Endometrial microvascular endothelial cells (primary cell): ENCODE results near the gene KIF16B. TPM values are rescaled to one million over a fixed set of nuclear protein-coding genes. Genes with fewer than 3 reads are reported as not detected.

ENCODE experiments used
- in situ Hi-C: cut with HindIII; loops from 2 replicates; pipeline ENCODE4 v1.10.0; 2017; ENCODE audit warnings: low sequenced_read_pairs, low pct_unique_long_range_greater_than_20kb; ENCODE audit errors: inconsistent ontology term
- total RNA-seq: library from RNA; depleted of rRNA; stranded (reverse); fragments of >200 nt; gene quantifications from one replicate; pipeline ENCODE4 v1.2.3, GENCODE V29; 2015; ENCODE audit errors: inconsistent ontology term

The KIF16B gene
- total RNA-seq, 1 donor from 2014 or later, result 12.1 TPM

- in situ Hi-C loops, result no loop called here
Observed at GRCh38 chr20:16349523-16350260, 223.6 kb downstream of the KIF16B start.

DNA sequence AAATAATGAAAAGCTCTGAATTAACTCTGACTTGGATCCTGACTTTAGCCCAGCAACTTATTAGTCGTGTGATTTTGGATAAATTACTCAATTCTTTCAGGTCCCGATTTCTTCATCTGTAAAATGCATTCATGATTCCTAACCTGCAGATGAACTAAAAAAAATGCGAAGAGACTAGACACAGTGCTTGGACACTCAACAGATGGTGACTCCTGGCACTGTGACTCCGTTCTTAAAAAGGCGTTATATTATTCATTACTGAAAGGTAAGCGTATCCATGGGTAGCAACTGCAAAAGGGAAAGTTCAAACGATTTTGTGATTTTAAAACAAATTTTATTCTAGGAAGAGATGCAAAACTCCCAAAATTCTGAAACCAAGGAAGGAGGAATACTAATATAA is 226.3 kb downstream of the KIF16B start:
- in situ Hi-C loops, result no loop called here

DNA sequence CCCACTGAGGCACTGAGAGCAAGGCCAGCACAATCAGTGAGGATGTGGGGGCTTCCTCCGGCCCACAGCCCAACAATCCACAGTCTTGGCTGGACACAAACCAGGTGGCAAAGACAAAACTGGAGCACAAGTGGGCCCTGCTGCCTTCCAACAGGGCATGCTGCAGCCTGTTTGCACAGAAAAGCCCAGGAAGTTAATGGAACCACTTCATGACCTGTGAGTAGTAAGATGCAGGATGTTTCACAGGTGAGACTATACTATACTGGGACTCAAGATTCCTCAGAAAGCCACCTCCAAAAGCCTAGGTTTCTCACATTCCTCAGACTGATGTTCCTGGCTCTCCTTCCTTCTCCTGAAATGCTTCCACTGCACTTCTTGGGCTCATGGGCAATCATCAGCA is 235.5 kb downstream of the KIF16B start:
- in situ Hi-C loops, result no loop called here

GRCh38 chr20:16327606-16328005 is 245.6 kb downstream of the KIF16B start:
- in situ Hi-C loops, result no loop called here

- in situ Hi-C loops, result no loop called here
Observed at GRCh38 chr20:16321291-16321690, 252.0 kb downstream of the KIF16B start.

DNA sequence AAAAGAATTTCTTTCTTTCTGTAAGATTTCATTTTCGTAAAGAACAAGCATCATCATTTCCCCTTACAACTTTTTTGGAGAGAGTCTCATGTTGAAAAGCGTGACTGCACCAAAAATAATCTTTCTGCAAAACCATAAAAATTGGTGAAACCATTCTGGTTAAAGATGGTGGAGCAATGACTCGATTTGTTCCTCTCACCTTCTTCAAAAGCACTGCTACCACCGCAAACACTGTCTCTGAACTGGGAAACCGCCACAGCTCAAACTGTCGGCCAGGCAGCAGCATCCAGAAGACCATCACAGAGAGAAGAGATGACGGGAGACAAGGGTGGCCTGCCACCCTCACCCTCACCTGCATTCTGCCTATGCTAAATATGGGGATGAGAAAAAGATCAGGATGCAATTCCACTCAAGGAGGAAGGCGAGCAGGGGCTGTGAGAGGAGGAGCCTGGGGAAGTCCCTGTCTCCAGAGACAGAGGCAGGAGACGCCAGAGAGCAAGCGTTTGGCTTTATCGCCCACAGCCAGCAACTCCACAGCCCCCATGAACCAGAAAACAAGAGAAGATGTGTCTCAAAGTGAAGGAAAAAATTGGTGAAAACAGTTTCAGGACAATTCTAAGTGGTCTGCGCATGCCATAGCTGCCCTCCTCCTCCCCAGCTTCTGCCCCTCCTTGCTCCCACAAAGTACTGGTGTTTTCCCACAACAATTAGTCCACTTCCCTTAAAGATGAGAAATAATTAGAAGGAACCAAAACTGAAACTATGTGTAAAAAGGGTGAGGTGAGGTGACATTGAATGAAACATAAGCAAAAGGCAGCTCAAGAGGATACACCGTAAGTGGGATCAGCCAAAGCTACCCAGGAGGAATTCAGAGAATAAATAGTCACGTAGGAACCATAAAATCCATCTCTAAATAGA is 255.5 kb downstream of the KIF16B start:
- in situ Hi-C loops, result no loop called here

- in situ Hi-C loops, result no loop called here
Observed at GRCh38 chr20:16316513-16316912, 256.7 kb downstream of the KIF16B start.

DNA sequence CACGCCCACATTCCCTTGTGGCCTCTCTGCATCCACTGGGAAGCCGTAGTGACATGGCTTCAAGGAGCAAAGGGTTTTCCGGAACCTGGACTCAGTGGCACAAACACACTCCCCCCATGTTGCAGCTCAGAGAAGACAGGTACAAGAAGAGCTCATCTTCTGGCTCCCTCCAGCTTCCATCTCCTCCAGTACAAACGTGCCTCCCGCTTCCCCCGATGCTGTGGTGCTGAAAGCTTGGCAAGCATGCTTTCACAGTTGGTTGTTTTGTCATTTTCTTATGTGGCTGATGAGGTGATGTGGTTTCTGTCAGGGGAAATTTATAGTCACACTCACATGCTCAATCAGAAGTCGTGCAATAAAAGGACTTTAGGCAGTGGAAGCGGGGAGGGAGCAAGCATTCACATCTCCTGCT is 258.5 kb downstream of the KIF16B start:
- in situ Hi-C loops, result no loop called here

DNA sequence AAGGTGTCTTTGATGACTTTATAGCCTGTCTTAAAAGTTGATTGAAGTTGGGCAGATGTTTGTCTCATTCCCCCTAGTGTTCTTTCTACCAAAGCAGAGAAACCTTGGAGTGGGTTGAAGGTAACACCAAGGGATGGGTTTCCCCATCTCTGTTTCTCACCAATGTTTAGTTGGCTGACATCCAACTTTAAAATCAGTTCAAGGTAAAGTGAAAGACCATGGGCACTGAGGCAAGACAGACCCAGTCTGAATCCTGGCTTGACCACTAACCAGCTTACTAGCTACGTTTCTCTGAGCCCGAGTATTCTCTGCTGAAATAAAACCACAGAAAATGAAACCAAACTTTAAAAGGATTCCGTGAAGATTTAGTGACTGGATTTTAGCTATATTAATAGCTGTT is 258.9 kb downstream of the KIF16B start:
- in situ Hi-C loops, result no loop called here

GRCh38 chr20:16313917-16314316 is 259.3 kb downstream of the KIF16B start:
- in situ Hi-C loops, result no loop called here

DNA sequence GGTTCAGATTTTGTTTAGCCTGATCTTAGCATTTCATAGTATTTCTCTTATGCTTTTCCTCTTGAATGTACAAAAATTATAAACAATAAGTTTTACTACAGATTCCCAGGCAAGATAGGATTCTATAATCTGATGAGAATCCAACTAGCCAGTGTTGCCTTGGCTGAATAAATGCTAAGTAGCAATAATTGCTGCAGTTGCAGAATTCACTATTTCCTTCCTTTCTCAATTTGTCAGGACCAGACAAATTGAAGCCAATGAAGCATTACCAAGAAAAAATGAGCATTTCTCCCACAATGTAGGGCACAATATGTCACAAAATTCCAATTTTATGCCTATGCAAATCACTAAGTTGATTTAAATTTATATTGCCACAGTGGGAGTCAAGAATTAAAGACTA is 260.2 kb downstream of the KIF16B start:
- in situ Hi-C loops, result no loop called here

DNA sequence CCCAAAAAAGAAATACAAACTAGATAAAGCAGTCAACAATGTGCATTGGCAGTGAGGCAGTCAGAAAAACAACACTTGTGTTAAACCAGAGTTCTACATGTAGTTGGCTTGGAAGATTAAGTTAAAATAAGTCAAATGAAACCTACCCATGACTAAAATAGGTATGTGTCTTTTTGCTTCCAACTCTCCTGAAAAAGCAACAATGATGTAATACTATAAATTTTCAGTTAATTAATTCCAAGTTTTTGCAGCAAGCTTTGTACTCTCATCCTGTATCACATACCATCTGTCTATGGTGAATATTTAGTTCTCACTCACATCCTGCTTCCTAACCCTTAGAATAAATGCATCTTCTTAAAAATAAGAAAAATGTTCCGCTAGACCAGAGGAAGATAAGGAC is 261.5 kb downstream of the KIF16B start:
- in situ Hi-C loops, result no loop called here

GRCh38 chr20:16308754-16309153 is 264.5 kb downstream of the KIF16B start:
- in situ Hi-C loops, result no loop called here

DNA sequence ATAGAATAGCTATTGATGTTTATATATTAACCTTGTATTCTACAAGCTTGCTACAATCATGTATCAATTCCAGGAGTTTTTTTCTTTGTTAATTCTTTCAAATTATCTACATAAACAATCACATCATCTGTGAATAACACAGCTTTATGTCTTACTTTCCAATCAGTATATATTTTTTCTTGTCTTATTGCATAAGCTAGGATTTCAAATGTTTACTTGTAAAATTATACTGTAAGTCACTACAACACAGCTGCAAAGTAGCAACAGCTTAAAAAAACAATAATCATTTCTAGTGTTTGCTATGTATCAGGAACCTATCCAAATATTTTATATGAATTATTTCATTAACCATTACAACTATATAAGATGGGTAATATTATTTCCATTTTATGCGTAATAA is 270.4 kb downstream of the KIF16B start:
- in situ Hi-C loops, result no loop called here

DNA sequence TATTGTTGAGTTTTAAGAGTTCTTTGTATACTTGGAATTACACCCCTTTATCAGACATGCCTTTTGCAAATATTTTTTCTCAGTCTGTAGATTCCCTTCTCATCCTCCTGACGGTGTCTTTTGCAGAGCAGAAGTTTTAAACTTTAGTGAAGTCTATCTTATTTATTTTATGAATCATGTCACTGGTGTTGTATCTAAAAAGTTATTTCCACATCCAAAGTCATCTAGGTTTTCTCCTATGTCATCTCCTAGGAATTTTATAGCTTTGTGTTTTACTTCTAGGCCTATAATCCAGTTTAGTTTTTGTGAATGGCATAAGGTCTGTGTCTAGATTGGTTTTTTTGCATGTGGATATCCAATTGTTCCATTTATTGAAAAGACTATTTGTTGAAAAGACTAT is 271.3 kb downstream of the KIF16B start:
- in situ Hi-C loops, result no loop called here

GRCh38 chr20:16299897-16300296 is 273.4 kb downstream of the KIF16B start:
- in situ Hi-C loops, result no loop called here

- in situ Hi-C loops, result no loop called here
Observed at GRCh38 chr20:16296931-16297330, 276.3 kb downstream of the KIF16B start.

DNA sequence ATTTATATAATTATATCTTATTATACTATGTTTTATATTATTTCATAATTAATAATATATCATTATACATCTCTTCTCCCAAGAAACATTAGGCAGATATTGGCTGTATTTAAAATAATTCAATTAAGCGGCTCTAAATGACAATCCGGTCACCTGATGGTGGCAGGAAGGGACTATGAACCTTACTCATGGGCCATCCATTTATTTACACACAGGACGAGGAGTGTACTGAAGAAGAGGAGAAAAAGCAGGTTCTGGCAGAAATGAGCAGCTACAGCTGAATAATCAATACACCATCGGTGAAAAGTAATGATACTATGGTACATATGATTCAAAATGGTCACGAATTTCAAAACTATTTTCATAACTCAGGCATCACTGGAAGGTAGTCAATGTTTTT is 277.7 kb downstream of the KIF16B start:
- in situ Hi-C loops, result no loop called here

- in situ Hi-C loops, result no loop called here
Observed at GRCh38 chr20:16293590-16293989, 279.7 kb downstream of the KIF16B start.

DNA sequence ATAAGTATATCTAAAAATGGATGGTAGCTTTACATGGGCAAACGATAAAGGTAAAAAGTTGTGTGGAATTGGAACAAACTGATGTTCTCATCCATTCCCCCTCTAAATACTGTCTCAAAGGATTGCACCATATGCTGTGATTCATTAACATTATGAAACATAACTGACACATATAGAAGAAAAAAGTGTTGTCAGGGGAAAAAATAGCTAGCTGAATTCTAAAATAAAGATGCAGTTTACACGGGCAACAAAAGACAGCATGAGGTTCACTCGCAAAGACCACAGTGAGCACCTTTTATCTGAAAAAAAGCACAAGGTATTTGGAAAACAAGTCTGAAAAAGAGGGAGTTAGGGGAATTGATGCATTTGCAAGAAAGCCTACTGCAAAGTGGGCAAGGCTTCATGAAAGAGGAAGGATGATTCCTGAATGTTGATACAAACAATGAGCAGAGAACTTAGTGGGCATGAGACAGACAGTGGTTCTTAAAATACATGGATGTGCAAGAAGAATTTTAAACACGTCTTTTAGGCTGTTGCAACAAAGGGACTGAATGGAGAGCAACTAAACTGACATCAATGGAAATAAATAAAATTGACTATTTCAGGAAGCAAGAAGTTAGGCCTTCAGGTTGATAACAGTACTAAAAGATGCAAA is 280.9 kb downstream of the KIF16B start:
- in situ Hi-C loops, result no loop called here
